AG09319 (cell line): ENCODE data around the gene MTREX.

Experiments
- DNase-seq: peaks from one replicate; pipeline ENCODE4 v3.0.0-alpha.2; 2010; ENCODE audit warnings: low read depth; ENCODE audit errors: extremely low read depth
- CTCF ChIP-seq: IDR thresholded peaks from 2 replicates; pipeline ENCODE4 v1.5.1; 2011; ENCODE audit warnings: low read depth, mild to moderate bottlenecking, inconsistent platforms, low read length, moderate library complexity

Gene MTREX

GRCh38 chr5:55383254-55383653 is 75.5 kb downstream of the MTREX start:
- TF ChIP-seq CTCF, result no peak

GRCh38 chr5:55384072-55384471 is 76.3 kb downstream of the MTREX start:
- no peak for DNase-seq
- no peak for TF ChIP-seq CTCF

More at GRCh38 chr5:55383254-55383653, 75.5 kb downstream of the MTREX start:
- no peak for DNase-seq

GRCh38 chr5:55385227-55385626 is 77.4 kb downstream of the MTREX start:
- TF ChIP-seq CTCF, result no peak
- no peak for DNase-seq

- DNase-seq, result no peak
- TF ChIP-seq CTCF, result no peak
Measured at GRCh38 chr5:55385846-55386245, 78.1 kb downstream of the MTREX start.

GRCh38 chr5:55386356-55386755 is 78.6 kb downstream of the MTREX start:
- no peak for TF ChIP-seq CTCF
- DNase-seq, result no peak

- no peak for TF ChIP-seq CTCF
- no peak for DNase-seq
Measured at GRCh38 chr5:55387865-55388264, 80.1 kb downstream of the MTREX start.

- DNase-seq, result no peak
- no peak for TF ChIP-seq CTCF
Measured at GRCh38 chr5:55391707-55392106, 83.9 kb downstream of the MTREX start.
